GM18519 (cell line): ENCODE results near the gene SOX12.
"Not testable (repeated sequence)": the region's sequence is repeated elsewhere in the genome, so short reads cannot be mapped to it uniquely, and the experiment has no call there.

Experiments used
- ATAC-seq: cut with Tn5 transposase; IDR thresholded peaks from one replicate; pipeline ENCODE4 v1.9.1; 2021; ENCODE audit warnings: mild to moderate bottlenecking, moderate library complexity; ENCODE audit not compliant: unreplicated experiment, low FRiP score

SOX12 gene

DNA sequence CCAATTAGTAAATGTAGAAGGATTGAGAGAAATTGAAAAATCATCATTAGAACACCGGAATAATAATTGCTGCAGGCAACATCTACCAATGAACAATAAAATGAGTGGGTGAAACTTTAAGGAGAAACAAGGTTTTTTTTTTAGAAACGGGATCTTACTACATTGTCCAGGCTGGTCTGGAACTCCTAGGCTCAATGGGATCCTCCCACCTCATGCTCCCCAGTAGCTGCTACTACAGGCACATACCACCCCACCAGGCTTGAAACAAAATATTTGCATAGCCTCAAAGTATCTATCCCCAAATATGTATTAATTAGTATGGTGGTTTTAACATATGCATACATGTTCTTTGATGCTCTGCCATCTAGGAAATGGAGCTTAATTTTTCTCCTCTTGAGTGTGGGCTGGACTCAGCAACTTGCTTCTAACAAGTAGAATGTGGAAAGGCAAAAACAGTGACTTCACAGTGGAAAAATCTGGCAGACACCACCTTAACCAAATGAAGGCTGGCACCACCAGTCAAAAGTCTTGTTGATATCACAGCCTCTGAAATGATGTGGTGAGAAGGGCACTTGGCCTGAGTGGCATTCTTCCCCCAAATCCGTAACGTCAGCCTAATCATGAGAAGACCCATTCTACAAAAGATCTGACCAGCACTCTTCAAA is 33.7 kb downstream of the SOX12 start:
- no peak for ATAC-seq

DNA sequence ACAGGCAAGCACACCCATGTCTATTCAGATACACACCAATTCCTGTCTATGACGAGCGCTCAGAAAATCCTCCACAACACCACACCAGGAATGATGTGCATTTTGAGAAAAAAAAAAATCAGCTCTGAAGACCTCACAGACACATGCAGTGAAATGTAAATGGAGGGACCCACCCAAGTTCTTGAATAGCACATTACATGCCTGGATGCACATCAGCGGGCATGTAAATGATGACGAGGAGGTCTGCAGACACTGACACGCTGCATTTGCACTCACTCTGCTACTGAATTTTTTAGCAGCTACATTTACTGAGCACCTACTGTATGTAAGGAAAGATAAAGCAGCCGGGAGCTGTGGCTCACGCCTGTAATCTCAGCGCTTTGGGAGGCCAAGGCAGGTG is 36.2 kb downstream of the SOX12 start:
- no peak for ATAC-seq

DNA sequence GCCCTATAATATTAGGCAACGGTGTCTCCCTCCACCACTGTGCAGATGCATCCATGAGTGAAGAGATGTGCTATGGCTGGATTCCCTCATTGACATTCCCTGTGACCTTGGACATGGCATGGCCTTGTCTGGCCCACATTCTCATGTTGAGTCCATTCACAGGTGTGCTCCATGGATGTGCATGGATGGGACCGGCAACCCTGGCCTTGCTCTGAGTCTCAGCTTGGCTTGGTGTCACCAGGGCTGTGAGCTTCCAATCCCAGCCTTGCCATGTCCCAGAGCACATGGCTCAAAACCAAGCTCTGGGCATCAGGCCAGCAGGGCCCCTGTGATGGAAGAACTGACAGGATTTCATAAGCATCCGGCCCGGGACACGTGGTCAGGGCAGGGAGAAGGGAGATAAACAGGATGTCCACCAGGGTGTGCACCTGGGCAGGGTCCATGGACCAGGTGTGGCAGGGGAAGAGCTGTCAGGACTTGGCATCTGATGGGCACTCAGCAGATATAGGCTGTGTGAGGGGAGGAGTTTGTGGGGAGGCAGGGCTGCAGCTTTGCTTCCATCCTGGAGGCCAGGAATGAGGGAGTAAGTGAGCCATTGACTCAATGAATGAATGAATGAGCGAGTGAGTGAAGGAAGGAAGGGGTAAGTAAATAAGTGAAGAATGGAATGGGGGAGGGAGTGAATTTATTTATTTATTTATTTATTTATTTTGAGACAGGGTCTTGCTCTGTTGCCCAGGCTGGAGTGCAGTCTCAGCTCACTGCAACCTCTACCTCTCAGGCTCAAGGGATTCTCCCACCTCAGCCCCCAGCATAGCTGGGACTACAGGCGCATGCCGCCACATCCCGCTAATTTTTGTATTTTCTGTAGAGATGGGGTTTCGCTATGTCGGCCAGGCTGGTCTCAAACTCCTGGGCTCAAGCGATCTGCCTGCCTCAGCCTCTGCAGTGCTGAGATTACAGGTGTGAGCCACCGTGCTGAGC is 37.2 kb downstream of the SOX12 start:
- no peak for ATAC-seq

DNA sequence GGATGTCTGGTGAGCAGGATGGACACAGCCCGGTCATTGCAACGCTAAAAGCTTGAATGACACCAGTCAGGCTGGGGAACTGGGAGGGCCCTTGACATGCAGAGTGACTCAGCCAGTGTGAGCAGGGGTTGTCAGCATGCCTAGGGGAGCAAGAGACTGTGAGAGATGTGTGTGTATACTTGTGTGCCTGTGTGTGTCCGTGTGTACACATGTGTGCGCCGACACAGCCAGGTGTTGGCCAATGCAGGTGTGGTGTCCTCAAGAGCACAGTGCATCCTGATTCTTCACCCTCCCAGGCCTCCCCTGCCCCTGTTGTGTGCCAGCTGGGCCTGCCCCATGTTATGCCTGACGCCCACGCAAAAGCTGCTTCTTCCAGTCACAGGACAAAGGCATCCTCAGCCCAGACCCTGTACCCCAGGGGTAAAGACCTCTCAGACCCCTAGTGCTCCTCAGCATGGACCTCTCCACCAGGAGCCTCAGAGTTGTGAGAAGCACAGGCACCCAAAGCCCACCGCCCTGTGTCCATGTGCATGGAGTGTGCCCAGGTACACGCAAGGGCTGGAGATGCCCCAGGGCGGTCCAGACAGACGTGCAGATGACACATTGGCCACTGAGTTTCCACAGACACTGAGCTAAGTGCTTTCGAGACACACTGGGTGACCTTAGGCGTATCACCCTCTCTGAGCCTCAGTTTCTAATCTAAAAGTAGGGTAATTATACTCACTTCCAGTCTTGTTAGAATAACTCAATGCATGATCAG is 38.1 kb downstream of the SOX12 start:
- ATAC-seq, result no peak

DNA sequence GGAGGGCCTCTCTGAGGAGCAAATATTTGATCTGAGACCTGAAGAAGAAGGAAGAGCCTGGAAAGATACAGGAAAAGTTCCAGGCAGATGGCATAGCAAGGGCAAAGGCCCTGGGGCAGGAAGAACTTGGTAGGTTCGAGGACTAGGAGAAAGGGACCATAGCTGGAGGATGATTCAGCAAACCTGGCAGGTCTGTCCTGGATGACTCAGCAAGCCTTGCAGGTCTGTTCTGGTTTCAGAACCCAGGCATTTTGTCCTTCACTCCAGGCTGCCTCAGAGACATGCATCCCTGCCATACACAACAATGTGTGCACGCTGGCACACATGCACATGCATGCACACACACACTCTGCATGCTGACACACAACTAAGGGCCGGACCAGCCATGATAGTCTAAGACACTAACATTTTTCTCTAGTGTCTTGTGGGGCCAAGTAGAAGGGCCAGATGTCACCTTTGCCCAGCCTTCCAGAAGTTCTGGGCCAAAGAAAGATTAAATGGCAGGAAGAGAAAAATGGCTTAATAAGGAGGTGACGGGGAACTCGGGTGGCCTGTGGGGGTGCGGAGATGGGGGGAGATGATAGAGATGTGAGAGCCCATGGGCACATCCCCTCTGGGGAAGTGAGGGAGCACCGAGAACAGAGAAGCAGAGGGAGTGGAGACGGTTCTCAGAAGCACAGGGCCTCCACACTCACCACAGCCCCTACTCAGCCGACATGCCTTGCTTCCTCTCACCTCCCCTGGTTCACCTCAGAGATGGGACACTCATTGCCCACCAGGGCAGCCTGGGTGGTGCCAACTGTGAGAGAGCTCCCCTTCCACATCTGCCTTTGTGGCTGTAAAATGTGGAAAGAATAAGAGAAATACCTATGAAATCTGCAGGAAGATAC is 39.8 kb downstream of the SOX12 start:
- no peak for ATAC-seq

DNA sequence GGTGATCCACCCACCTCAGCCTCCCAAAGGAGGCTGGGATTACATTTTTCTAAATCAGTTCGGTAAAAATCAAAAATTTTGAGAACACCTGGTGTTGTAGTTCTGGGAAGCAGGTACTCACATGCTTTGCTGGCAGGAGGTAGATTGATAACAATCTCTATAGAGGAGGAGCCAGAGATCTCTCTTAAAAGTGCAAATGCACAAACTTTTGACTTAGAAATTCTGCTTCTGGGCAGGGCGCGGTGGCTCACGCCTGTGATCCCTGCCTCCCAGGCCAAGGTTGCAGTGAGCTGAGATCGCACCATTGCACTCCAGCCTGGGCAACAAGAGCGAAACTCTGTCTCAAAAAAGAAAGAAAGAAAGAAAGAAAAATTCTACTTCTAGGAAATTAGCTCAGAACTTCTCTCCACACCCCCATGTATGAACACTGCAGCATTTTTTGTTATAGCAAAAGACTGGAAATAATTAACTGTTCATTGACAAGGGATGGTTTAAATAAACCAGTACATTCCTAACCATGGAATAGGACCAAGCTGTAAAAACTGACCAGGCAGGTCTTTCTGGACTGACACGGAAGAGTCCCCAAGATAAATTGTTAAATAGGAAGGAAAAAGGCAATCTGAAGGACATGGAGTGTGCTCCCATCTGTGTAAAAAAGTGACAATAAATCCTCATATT is 40.8 kb downstream of the SOX12 start:
- no peak for ATAC-seq

DNA sequence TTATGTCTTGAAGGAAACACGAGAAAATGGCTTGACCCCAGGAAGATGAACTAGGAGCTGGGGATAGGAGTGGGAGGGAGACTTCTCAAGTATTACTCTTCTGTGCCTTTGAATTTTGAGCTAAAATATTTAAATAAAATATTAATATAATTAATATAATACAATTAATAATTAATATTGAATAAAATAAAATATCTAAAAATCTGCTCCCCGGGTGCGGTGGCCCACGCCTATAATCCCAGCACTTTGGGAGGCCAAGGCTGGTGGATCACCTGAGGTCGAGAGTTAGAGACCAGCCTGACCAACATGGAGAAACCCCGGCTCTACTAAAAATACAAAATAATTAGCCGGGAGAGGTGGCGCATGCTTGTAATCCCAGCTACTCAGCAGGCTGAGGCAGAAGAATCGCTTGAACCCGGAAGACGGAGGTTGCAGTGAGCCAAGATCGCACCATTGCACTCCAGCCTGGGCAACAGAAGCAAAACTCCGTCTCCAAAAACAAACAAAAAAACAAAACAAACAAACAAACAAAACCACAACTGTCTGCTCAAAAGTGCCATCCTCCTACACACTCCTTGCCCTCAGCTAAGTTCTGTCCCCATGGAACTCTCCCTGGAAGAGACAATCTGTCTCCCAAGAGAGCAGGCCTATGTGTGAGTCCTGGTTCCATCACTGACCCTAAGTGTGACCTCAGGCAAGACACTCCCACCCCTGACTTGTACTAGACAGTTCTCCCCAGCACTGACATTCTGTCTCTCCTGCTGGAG is 41.5 kb downstream of the SOX12 start:
- ATAC-seq, result no peak

DNA sequence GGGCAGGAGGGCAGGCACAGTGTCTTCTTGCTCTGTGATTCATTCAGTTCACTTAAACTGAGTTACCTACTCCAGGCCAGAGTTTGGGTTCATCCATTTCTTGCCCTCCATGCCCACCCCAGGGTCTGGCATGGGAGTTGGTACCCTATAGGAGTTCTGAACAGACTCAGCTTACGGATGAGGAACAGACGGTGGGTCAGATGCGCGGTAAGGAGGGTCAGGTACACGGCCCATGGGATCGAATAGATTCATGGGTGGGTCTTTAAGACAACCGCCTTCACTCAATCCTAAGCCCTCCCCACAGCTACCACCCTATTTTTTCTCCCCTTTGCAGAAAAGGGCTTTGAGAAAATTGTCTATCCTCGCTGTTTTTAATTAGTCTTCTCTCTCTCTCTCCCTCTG is 42.1 kb downstream of the SOX12 start:
- ATAC-seq, result no peak

DNA sequence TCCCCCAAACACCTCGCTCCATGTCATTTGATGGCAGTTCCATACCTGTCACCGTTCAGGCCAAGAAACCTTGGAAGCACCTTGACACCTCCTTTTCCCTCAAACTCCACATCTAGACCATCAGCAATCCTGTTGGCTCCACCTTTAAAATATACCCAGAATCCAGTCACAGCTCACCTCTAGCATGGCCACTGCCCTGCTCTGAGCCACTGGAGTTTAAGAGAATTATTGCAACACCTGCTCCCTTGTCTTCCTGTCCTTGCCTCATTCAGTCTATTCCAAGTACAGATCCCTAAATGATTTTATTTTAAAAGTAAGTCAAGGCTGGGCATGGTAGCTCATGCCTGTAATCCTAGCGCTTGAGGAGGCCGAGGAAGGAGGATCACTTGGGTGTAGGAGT is 43.6 kb downstream of the SOX12 start:
- ATAC-seq, result no peak

DNA sequence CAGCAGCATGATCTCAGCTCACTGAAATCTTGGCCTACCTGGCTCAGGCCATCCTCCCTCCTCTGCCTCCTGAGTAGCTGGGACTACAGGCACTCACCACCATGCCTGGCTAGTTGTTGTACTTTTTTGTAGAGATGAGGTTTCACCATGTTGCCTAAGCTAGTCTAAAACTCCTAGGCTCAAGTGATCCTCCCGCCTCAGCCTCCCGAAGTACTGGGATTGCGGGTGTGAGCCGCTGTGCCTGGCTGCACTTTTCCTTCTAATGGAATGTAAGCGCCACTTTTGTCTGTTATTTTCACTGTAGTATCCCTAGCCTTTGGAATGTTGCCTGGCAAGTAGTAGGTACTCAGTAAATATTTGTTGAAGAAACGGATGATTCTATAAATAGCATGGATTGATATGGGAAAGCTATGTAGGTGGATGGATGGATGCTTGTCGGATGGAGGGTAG is 44.8 kb downstream of the SOX12 start:
- ATAC-seq, result no peak

DNA sequence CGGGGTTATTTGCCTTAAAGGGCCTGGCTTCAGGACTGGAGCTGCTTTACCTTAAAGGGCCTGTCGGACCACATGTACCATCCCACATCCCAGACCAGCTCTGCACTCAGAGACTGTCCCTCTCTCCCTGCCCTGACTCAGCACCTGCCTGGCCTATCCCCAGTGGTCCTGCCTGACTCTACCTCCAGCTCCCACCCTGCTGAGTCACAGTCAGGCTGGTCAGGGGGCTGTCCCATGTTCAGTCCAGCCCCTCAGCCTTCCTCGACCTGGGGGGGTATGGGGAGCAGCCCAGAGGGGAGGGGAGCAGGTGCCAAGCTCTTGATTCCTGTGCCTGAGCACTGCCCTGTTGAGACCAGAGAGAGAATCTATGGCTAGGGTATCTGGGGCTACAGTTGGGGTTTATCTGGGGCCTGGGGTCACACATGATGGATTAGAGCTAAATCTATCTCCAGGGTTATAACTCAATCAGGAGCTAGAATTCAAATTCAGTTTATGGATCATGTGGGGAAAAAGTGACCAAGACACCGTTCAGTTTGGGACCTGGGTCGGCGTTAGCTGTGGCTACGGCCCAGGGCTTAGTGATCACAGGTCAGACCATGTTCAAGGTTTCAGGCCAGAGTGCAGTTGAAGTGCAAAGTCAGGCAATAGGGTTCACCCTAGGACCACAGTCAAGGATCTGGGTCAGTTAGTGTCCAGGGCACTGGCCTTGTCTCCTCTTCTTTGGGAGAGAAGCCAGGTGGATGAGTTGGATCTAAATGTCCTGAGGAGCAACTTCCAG is 45.8 kb downstream of the SOX12 start:
- no peak for ATAC-seq

DNA sequence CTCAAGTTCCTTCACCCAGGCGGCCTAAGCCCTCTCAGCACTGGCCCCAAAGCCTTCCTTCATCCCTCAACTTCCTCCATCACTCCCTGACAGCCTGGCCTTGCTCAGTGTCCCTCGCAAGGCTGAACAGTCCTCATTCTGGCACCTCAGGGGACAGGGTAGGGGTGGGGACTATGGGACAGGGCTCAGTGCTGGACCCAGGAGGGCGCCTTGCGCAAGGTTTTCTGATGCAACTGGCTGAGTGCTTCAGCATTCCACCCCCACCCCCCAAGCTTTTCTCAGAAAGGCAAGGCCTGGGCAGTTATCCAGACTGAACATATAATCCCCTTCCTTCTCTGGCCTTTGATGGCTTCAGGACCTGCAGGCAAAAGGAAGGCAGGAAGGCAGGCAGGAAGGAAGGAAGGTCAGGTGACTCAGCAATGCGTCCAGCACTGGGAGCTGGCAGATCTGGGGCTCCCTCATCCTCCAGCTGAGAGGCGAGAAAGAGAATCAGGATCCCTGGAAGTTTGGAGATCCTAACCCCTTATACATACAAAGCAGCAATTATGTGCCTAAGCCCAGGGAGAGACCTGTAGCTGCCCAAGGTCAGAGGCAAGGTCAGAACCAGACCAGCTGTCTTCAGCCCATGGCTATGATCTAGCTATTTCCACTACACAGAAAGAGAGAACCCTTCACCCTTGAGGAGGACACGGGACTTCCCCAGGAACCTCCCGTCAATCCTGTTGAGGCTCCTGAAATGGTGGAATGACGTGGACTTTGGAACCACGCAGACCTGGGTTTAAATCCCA is 46.6 kb downstream of the SOX12 start:
- ATAC-seq, result no peak

DNA sequence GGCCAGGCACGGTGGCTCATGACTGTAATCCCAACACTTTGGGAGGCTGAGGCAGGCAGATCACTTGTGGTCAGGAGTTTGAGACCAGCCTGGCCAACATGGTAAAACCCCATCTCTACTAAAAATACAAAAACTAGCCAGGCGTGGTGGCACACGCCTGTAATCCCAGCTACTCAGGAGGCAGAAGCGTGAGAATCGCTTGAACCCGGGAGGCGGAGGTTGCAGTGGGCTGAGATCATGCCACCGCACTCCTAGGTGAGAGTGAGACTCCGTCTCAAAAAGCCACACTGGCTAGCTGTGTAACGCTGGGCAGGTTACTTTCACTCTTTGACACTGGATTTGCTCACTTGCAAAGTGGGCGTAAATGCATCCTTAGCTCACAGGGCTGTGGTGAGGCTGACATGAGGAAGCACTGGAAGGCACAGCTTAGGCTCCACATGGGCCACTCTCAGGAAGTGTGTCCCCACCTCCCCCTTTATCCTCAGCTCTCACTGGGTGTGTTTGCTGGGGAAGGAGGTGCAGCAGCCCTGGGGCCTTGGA is 47.3 kb downstream of the SOX12 start:
- ATAC-seq, result not testable (repeated sequence)

DNA sequence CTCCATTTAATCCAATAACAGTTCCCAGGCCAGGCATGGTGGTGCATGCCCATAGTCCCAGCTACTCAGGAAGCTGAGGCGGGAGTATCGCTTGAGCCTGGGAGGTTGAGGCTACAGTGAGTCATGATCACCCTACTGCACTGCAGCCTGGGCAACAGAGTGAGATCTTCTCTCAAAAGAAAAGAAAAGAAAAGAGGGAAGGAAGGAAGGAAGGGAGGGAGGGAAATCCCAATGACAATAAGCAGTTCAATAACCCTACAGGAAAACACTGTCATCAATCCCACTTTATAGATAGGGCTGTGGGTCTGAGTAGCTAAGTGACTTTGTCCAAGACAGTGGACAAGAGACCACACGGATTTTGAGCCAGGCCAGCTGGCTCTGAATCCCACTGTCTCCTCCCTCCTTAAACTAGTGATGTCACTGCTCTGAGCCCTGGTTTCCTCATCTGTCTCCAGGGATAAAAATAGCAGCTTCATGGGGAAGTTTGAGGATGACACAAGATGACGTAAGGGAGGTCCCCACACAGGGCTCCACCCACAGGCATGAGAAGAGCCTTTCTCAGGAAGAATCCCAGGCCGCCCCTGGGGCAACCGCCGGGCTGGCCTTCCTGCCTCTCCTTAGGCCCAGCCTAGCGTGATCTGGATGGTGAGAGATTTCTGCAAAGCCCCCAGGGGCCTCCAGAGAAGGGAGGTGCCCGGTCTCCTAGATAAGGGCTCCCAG is 48.0 kb downstream of the SOX12 start:
- ATAC-seq, result no peak

DNA sequence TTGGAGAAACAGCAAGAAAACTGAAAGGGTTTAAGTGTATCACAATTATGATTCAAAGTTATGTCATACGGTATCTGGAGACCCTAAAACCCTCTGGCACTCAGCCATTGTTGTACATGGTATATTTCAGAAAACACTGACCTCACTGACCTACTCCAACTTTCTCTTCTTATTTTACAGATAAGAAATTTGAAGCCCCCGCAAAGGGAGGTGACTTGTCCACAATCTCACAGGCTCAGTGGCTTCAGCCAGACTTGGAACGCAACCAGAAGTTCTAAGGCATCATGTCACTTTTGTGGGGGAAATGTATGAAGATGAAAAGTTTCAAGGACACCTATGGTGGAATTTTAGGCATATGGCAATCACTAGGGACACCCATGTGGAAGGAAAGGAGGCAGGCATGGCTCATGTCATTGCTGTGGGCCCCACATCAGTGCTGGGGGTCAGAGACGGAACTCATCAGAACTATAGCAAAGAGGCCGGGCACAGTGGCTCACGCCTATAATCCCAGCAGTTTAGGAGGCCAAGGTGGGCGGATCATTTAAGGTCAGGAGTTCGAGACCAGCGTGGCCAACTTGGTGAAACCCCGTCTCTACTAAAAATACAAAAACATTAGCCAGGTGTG is 50.0 kb downstream of the SOX12 start:
- no peak for ATAC-seq

DNA sequence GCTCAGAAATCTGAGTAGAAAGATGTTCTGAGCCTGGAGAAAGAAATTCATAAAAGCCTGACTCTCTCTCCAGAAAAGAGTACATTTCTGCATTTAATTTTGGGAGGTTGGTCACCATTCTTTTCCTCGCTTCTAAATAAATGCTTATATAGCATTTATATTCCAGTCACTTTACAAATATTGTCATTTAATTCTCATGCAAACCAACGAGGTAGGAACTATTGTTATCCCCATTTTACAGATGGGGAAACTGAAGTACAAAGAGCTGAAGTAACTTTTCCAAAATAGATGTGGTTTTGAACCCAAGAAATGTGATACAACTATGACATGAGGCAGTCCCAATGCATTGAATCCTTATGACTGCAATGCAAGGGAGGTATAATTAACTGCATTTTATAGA is 50.7 kb downstream of the SOX12 start:
- no peak for ATAC-seq
